MM.1S (cell line): Measurements from ENCODE around the gene DEFB110.
A peak's percentile ranks its signal among the peaks of the same experiment; 100 is the strongest.

ENCODE experiments used
- DNase-seq: peaks from one replicate; pipeline ENCODE4 v3.0.0-alpha.2; 2015
- H2AFZ ChIP-seq: fragments of 300-600 bp; sonication (generic); 2 replicates; pipeline ENCODE4 v1.6.0; 2016; ENCODE audit warnings: antibody characterized with exemption, low read length
- H3F3A ChIP-seq: fragments of 300-600 bp; sonication (generic); 2 replicates; pipeline ENCODE4 v1.6.1; 2016; ENCODE audit warnings: mild to moderate bottlenecking, antibody characterized with exemption, low read length, moderate library complexity, mixed read lengths; ENCODE audit not compliant: insufficient read depth
- H3K27ac ChIP-seq: fragments of 300-600 bp; sonication (generic); 2 replicates; pipeline ENCODE4 v1.5.1; 2016; ENCODE audit warnings: mild to moderate bottlenecking, low read length
- H3K27me3 ChIP-seq: fragments of 300-600 bp; sonication (generic); replicated peaks from 2 replicates; pipeline ENCODE4 v1.6.0; 2016; ENCODE audit warnings: low read length; ENCODE audit not compliant: insufficient read depth
- H3K36me3 ChIP-seq: fragments of 300-600 bp; sonication (generic); replicated peaks from 2 replicates; pipeline ENCODE4 v1.6.1; 2016; ENCODE audit warnings: mild to moderate bottlenecking, low read length, mixed read lengths; ENCODE audit not compliant: insufficient read depth
- H3K4me1 ChIP-seq: fragments of 300-600 bp; sonication (generic); 2 replicates; pipeline ENCODE4 v1.6.1; 2016; ENCODE audit warnings: low read length, mixed read lengths
- H3K4me2 ChIP-seq: fragments of 300-600 bp; sonication (generic); 2 replicates; pipeline ENCODE4 v1.6.0; 2016; ENCODE audit warnings: low read depth, low read length
- H3K4me3 ChIP-seq: fragments of 300-600 bp; sonication (generic); 2 replicates; pipeline ENCODE4 v1.5.1; 2016; ENCODE audit warnings: low read length, mixed read lengths
- H3K79me2 ChIP-seq: fragments of 300-600 bp; sonication (generic); 2 replicates; pipeline ENCODE4 v1.6.1; 2016; ENCODE audit warnings: mixed run types, low read length, mixed read lengths
- H3K9ac ChIP-seq: fragments of 300-600 bp; sonication (generic); 2 replicates; pipeline ENCODE4 v1.6.1; 2016; ENCODE audit warnings: low read length, mixed read lengths
- H3K9me2 ChIP-seq: fragments of 300-600 bp; sonication (generic); replicated peaks from 2 replicates; pipeline ENCODE4 v1.6.1; 2016; ENCODE audit warnings: mild to moderate bottlenecking, low read length, mixed read lengths; ENCODE audit not compliant: insufficient read depth
- H3K9me3 ChIP-seq: fragments of 300-600 bp; sonication (generic); replicated peaks from 2 replicates; pipeline ENCODE4 v1.6.1; 2016; ENCODE audit warnings: mild to moderate bottlenecking, low read length, mixed read lengths; ENCODE audit not compliant: insufficient read depth
- H4K20me1 ChIP-seq: fragments of 300-600 bp; sonication (generic); 2 replicates; pipeline ENCODE4 v1.6.1; 2016; ENCODE audit warnings: mild to moderate bottlenecking, low read length, moderate library complexity, mixed read lengths; ENCODE audit not compliant: insufficient read depth
- CTCF ChIP-seq: fragments of 300-600 bp; sonication (generic); IDR thresholded peaks from 2 replicates; pipeline ENCODE4 v1.5.1; 2016; ENCODE audit warnings: antibody characterized with exemption, low read length, mixed read lengths
- EZH2 ChIP-seq: fragments of 300-600 bp; sonication (generic); optimal IDR thresholded peaks from 2 replicates; pipeline ENCODE3; 2017; ENCODE audit warnings: low read depth, mild to moderate bottlenecking, antibody characterized with exemption, low read length, mixed read lengths
- EZH2phosphoT487 ChIP-seq: fragments of 300-600 bp; sonication (generic); IDR thresholded peaks from 2 replicates; pipeline ENCODE4 v1.6.1; 2018; ENCODE audit warnings: antibody characterized with exemption, low read length

DEFB110 gene

GRCh38 chr6:49980898-49981297 lies 40.9 kb downstream of the DEFB110 start:
- no peaks in the 10 kb centered on the region for H3K9me3 ChIP-seq
- H3K4me2 ChIP-seq: no peak overlapping the region
- H3K9me2 ChIP-seq: no peaks in the 10 kb centered on the region
- no peak overlapping the region for H3K9ac ChIP-seq
- no peaks in the 10 kb centered on the region for H4K20me1 ChIP-seq
- H3K27me3 ChIP-seq: no peaks in the 10 kb centered on the region
- H3K79me2 ChIP-seq: no peaks in the 10 kb centered on the region
- no peaks in the 10 kb centered on the region for H3K36me3 ChIP-seq
- no peaks in the 10 kb centered on the region for H3K4me1 ChIP-seq
- no peak for DNase-seq
- H3K4me3 ChIP-seq: no peak overlapping the region
- H2AFZ ChIP-seq: no peak overlapping the region
- TF ChIP-seq CTCF: no peak
- no peak for TF ChIP-seq EZH2phosphoT487
- no peak for TF ChIP-seq EZH2
- H3F3A ChIP-seq: no peaks in the 10 kb centered on the region
- no peak overlapping the region for H3K27ac ChIP-seq

- Histone ChIP-seq H3K79me2 (no peaks in the 10 kb centered on the region), H3K36me3 (no peaks in the 10 kb centered on the region), H4K20me1 (no peaks in the 10 kb centered on the region), H3K9ac (no peak overlapping the region), H3F3A (no peaks in the 10 kb centered on the region), H3K27ac (no peak overlapping the region), H3K4me2 (no peak overlapping the region), H3K4me1 (no peaks in the 10 kb centered on the region), H3K9me2 (no peaks in the 10 kb centered on the region), H3K9me3 (no peaks in the 10 kb centered on the region), H2AFZ (no peak overlapping the region), H3K4me3 (no peak overlapping the region), H3K27me3 (no peaks in the 10 kb centered on the region)
- peak; percentile 15 for DNase-seq
- TF ChIP-seq EZH2: no peak
These were observed 42.2 kb downstream of the DEFB110 start for GRCh38 chr6:49979584-49979983.

GRCh38 chr6:49978332-49979226 lies 43.2 kb downstream of the DEFB110 start:
- Histone ChIP-seq H3K9me2 (no peaks in the 10 kb centered on the region), H3K27ac (no peak overlapping the region), H3F3A (no peaks in the 10 kb centered on the region), H3K79me2 (no peaks in the 10 kb centered on the region), H3K4me1 (no peaks in the 10 kb centered on the region), H3K4me2 (peak overlapping the region; percentile 65), H3K36me3 (no peaks in the 10 kb centered on the region), H3K9ac (no peak overlapping the region), H4K20me1 (no peaks in the 10 kb centered on the region), H3K9me3 (no peaks in the 10 kb centered on the region), H2AFZ (peak overlapping the region; percentile 78; the same call in 1 of the 2 replicates), H3K4me3 (peak overlapping the region; percentile 64), H3K27me3 (no peaks in the 10 kb centered on the region)
- DNase-seq: peak; percentile 23
- TF ChIP-seq EZH2: no peak
- TF ChIP-seq EZH2phosphoT487: no peak
- no peak for TF ChIP-seq CTCF

DNA sequence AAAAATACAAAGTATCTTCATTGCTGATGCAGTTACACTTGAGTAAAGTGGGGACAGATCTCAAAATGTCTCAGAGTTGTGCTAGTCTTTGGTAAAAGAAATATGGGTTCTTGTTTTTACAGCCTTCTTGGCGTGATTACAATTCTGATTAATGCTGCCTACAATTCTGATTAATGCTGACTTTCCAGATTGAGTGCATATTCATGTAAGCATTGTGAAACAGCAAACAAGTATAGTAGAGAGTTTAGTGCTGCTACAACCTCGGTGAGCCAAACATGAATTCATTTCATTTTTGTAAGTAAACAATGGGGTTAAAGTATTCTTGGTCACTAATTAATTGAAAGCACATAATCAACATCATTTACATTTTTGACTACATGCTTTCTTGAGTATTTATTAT lies 52.2 kb downstream of the DEFB110 start, which contains the start of gene DEFB113:
Gene DEFB113 (minus strand): TSS at position 21 of the 400 bp plus-strand sequence. CDS start 0 bp downstream, at position 21.
- Histone ChIP-seq H3F3A (no peaks in the 10 kb centered on the region), H3K27ac (no peak within 1 kb of the TSS), H4K20me1 (no peaks in the 10 kb centered on the region), H3K9ac (no peak within 1 kb of the TSS), H3K9me2 (no peaks in the 10 kb centered on the region), H3K36me3 (no peaks in the 10 kb centered on the region), H3K4me2 (no peak within 1 kb of the TSS), H3K9me3 (no peaks in the 10 kb centered on the region), H3K27me3 (no peaks in the 10 kb centered on the region), H3K4me1 (no peaks in the 10 kb centered on the region), H2AFZ (no peak within 1 kb of the TSS), H3K4me3 (no peak within 1 kb of the TSS), H3K79me2 (no peaks in the 10 kb centered on the region)
- no peak for DNase-seq
- TF ChIP-seq CTCF (no peak), EZH2 (no peak), EZH2phosphoT487 (no peak)
